Esophagus muscularis mucosa (tissue), 4 donors: ENCODE measurements around the gene THYN1. TPM values are rescaled to one million over a fixed set of nuclear protein-coding genes. Genes with fewer than 3 reads are reported as not detected.

Source experiments
- DNase-seq: peaks from one replicate; pipeline ENCODE4 v3.0.0-alpha.2; 2017; ENCODE audit errors: extremely low spot score
- H3K27ac ChIP-seq, 4 donors: fragments of 200-600 bp; sonication (generic); replicated peaks in 1 of 4; 1 replicate in 3 of 4; 2 replicates in 1 of 4; pipeline ENCODE4 v1.5.1; 2016 to 2019; ENCODE audit warnings: mild to moderate bottlenecking in 1 of 4
- H3K27me3 ChIP-seq, 4 donors: fragments of 200-600 bp; sonication (generic); one replicate each; pipeline versions ENCODE4 v1.5.1 to v1.6.0; 2016 to 2019
- H3K36me3 ChIP-seq, 4 donors: fragments of 200-600 bp; sonication (generic); one replicate each; pipeline ENCODE4 v1.5.1; 2016 to 2019
- H3K4me1 ChIP-seq, 4 donors: fragments of 200-600 bp; sonication (generic); one replicate each; pipeline ENCODE4 v1.5.1; 2016 to 2019
- H3K4me3 ChIP-seq, 4 donors: fragments of 200-600 bp; sonication (generic); 1 replicate in 2 of 4; 2 replicates in 2 of 4; pipeline ENCODE4 v1.5.1; 2016 to 2019; ENCODE audit warnings: mild to moderate bottlenecking in 4 of 4, moderate library complexity in 1 of 4
- H3K9me3 ChIP-seq, 4 donors: fragments of 200-600 bp; sonication (generic); 1 replicate in 3 of 4; 2 replicates in 1 of 4; pipeline ENCODE4 v1.5.1; 2016 to 2019
- CTCF ChIP-seq, 3 experiments: fragments of 200-600 bp in 2 of 3; fragments of 450-650 bp in 1 of 3; sonication (generic) in 2 of 3; IDR thresholded peaks; one replicate each; pipeline ENCODE4 v1.5.1; 2017 to 2019; ENCODE audit warnings: antibody characterized with exemption in 3 of 3, mild to moderate bottlenecking in 2 of 3, moderate library complexity in 1 of 3
- EP300 ChIP-seq: sonication (generic); formaldehyde crosslinking; IDR thresholded peaks from one replicate; pipeline ENCODE4 v1.6.1; 2017; ENCODE audit warnings: antibody characterized with exemption
- POLR2A ChIP-seq: fragments of 450-650 bp; IDR thresholded peaks from one replicate; pipeline ENCODE4 v1.6.1; 2017; ENCODE audit warnings: antibody characterized with exemption, moderate library complexity, mild to moderate bottlenecking, low read depth
- POLR2AphosphoS5 ChIP-seq, 2 donors: sonication (generic); formaldehyde crosslinking; IDR thresholded peaks; one replicate each; pipeline ENCODE4 v1.6.1; 2017; ENCODE audit warnings: antibody characterized with exemption in 2 of 2
- WGBS: methylation state at CpG from one replicate; pipeline ENCODE4 v1.1.5; 2018; 5-methylcytosine and 5-hydroxymethylcytosine counted together
- intact Hi-C: fragments of 100-400 bp; cut with DNase I; formaldehyde crosslinking; loops from one replicate; pipeline ENCODE4 v1.15.1; 2023
- total RNA-seq, 4 donors: library from RNA; depleted of rRNA; stranded (reverse); fragments of >200 nt; gene quantifications; one replicate each; pipeline versions ENCODE4 v1.1.0 to v1.2.1, GENCODE V29; 2016

Gene THYN1
- total RNA-seq, 4 donors from 2014 or later = 34.1 to 59.6 (median 50.2) TPM

DNA sequence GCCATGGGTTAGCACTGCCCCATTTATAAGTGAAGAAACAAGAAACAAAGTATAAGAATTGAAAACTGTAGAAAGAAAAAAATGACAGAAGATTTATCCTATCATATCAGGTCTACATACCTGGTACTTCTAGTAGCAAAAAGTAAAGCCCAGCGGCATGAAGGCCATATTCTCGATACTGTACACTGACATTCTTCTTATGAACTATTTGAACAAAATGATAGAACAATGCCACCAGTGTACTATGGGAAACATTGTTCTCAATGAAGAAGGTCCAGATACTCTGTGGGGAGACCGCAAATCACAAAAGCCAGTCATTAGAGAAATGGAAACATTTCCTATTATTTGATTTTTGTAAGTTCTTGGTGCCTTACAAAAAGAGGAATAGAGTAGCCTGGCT lies 36.3 kb downstream of the THYN1 start:
- 87% methylated on average over 3 of the region's 3 CpGs for WGBS
- Histone ChIP-seq H3K27ac (no peak overlapping the region), H3K27me3 (no peaks in the 10 kb centered on the region), H3K9me3 (no peaks in the 10 kb centered on the region), H3K4me1 (no peaks in the 10 kb centered on the region), H3K36me3 (peaks cover 0 to 57% (median 20%) of the 10 kb centered on the region in 4 donors), H3K4me3 (no peak overlapping the region)
- intact Hi-C loops = no loop called here
- DNase-seq = no peak
- no peak for TF ChIP-seq CTCF (IDR thresholded peaks at IDR 0.05)
- no peak for TF ChIP-seq EP300
- TF ChIP-seq POLR2AphosphoS5 (IDR thresholded peaks at IDR 0.05) = no peak
- no peak for TF ChIP-seq POLR2A

GRCh38 chr11:134215836-134216235 lies 37.3 kb downstream of the THYN1 start:
- intact Hi-C loops = no loop called here
- no peaks in the 10 kb centered on the region for H3K27me3 ChIP-seq
- no peak overlapping the region for H3K4me3 ChIP-seq
- no peaks in the 10 kb centered on the region for H3K9me3 ChIP-seq
- H3K4me1 ChIP-seq = no peaks in the 10 kb centered on the region
- no peak for DNase-seq
- no peak overlapping the region for H3K27ac ChIP-seq
- 91% methylated on average over 7 of the region's 7 CpGs for WGBS
- peaks cover 0 to 57% (median 20%) of the 10 kb centered on the region in 4 donors for H3K36me3 ChIP-seq
- TF ChIP-seq CTCF (IDR thresholded peaks at IDR 0.05) (no peak), POLR2AphosphoS5 (IDR thresholded peaks at IDR 0.05) (no peak), EP300 (no peak), POLR2A (no peak)

GRCh38 chr11:134207538-134208239 lies 45.5 kb downstream of the THYN1 start:
- Histone ChIP-seq H3K4me1 (no peaks in the 10 kb centered on the region), H3K27me3 (no peaks in the 10 kb centered on the region), H3K4me3 (no peak overlapping the region), H3K9me3 (no peaks in the 10 kb centered on the region), H3K36me3 (peaks cover 21 to 67% (median 52%) of the 10 kb centered on the region in 4 donors), H3K27ac (no peak overlapping the region)
- 84% methylated on average over 16 of the region's 16 CpGs for WGBS
- intact Hi-C loops = no loop called here
- no peak for DNase-seq
- TF ChIP-seq CTCF (IDR thresholded peaks at IDR 0.05) (peak; percentile 46 to 78 (median 55)), POLR2AphosphoS5 (IDR thresholded peaks at IDR 0.05) (no peak)

DNA sequence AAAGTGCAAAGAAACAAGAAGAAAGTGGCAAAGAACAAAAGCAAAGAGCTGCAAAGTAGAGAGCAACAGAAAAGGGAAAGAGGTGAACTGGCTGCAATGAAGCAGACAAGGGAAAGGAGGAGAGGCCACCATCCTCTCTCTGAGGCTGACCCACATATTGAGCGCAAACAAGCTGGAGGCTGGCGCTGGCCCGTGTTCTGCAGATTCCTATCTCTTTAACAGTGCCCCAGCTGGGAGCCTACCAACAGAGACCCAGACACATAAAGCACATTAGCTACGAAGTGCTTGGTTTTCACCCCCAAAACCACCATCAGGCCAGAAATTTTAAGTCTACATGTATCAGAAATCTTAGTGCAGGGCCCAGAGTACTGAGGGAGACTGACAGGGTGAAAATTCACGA lies 47.0 kb downstream of the THYN1 start:
- H3K4me1 ChIP-seq = no peaks in the 10 kb centered on the region
- intact Hi-C loops = no loop called here
- H3K27me3 ChIP-seq = no peaks in the 10 kb centered on the region
- H3K36me3 ChIP-seq = peaks cover 23 to 78% (median 67%) of the 10 kb centered on the region in 4 donors
- WGBS = 99% methylated on average over 5 of the region's 5 CpGs
- no peak for TF ChIP-seq POLR2AphosphoS5 (IDR thresholded peaks at IDR 0.05)
- no peaks in the 10 kb centered on the region for H3K9me3 ChIP-seq
- no peak for DNase-seq
- H3K27ac ChIP-seq = no peak overlapping the region
- H3K4me3 ChIP-seq = no peak overlapping the region

DNA sequence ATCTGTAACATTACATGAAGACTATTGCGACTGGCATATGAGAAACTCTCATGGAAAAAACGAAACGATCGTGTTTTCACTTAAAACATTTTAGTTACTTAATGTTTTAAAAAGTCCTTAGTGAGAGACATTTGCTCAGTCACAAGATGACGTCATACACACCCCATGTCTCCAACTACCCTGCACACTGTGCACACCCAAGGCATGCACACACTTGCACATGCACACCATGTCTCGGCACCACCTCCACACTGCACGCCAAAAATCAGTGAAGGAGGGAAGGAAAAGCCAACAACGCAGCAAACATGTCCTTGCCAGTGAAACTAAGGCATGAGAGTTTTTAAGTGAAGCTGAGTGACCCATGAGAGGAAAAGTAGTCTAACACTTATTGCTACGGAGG lies 47.4 kb downstream of the THYN1 start:
- Histone ChIP-seq H3K27ac (no peak overlapping the region), H3K4me3 (no peak overlapping the region), H3K36me3 (peaks cover 28 to 83% (median 72%) of the 10 kb centered on the region in 4 donors), H3K27me3 (no peaks in the 10 kb centered on the region), H3K4me1 (no peaks in the 10 kb centered on the region), H3K9me3 (no peaks in the 10 kb centered on the region)
- intact Hi-C loops = no loop called here
- no peak for TF ChIP-seq EP300
- TF ChIP-seq POLR2A = no peak
- TF ChIP-seq POLR2AphosphoS5 (IDR thresholded peaks at IDR 0.05) = no peak
- TF ChIP-seq CTCF (IDR thresholded peaks at IDR 0.05) = no peak
- no peak for DNase-seq
- 98% methylated on average over 9 of the region's 9 CpGs for WGBS
